Chondrocyte (in vitro differentiated cells): Measurements from ENCODE around the gene SIX3. TPM values are rescaled to one million over a fixed set of nuclear protein-coding genes. Genes with fewer than 3 reads are reported as not detected.

Experiments
- DNase-seq: peaks from one replicate; pipeline ENCODE4 v3.0.0; 2021; ENCODE audit warnings: mixed read lengths, low spot score
- H3K27ac Mint-ChIP-seq: one replicate; pipeline ENCODE4 v1.8.0; 2021; ENCODE audit warnings: mild to moderate bottlenecking, moderate library complexity, mixed read lengths; ENCODE audit not compliant: unreplicated experiment
- H3K27me3 Mint-ChIP-seq: 2 replicates; pipeline ENCODE4 v1.8.0; 2021; ENCODE audit warnings: low read depth, mixed read lengths
- H3K36me3 Mint-ChIP-seq: 2 replicates; pipeline ENCODE4 v1.8.0; 2021; ENCODE audit warnings: low read depth, mixed read lengths
- H3K4me1 Mint-ChIP-seq: 2 replicates; pipeline ENCODE4 v1.8.0; 2021; ENCODE audit warnings: low read depth, mild to moderate bottlenecking, mixed read lengths
- H3K4me3 Mint-ChIP-seq: one replicate; pipeline ENCODE4 v1.8.0; 2021; ENCODE audit warnings: mild to moderate bottlenecking, moderate library complexity, mixed read lengths; ENCODE audit not compliant: unreplicated experiment
- H3K9me3 Mint-ChIP-seq: 2 replicates; pipeline ENCODE4 v1.8.0; 2021; ENCODE audit warnings: low read depth, mixed read lengths
- CTCF ChIP-seq: fragments of 200-600 bp; sonication (generic); IDR thresholded peaks from 2 replicates; pipeline ENCODE4 v1.5.0; 2021; ENCODE audit warnings: antibody characterized with exemption, mild to moderate bottlenecking, moderate library complexity
- total RNA-seq: library from RNA; stranded (reverse); gene quantifications from 3 replicates; pipeline ENCODE4 v1.2.1, GENCODE V29; 2021

Gene SIX3
- total RNA-seq, 1 donor from 2014 or later: not detected

- H3K9me3 Mint-ChIP-seq: no peaks in the 10 kb centered on the region
- no peaks in the 10 kb centered on the region for H3K36me3 Mint-ChIP-seq
- DNase-seq: no peak
- H3K27me3 Mint-ChIP-seq: peaks cover 39% of the 10 kb centered on the region
- peaks cover 26% of the 10 kb centered on the region for H3K4me1 Mint-ChIP-seq
- TF ChIP-seq CTCF: peak; percentile 97
- H3K27ac Mint-ChIP-seq: no peak overlapping the region
- peak overlapping the region; percentile 73 for H3K4me3 Mint-ChIP-seq
These were observed 14.3 kb downstream of the SIX3 start for GRCh38 chr2:44955593-44956392.

DNA sequence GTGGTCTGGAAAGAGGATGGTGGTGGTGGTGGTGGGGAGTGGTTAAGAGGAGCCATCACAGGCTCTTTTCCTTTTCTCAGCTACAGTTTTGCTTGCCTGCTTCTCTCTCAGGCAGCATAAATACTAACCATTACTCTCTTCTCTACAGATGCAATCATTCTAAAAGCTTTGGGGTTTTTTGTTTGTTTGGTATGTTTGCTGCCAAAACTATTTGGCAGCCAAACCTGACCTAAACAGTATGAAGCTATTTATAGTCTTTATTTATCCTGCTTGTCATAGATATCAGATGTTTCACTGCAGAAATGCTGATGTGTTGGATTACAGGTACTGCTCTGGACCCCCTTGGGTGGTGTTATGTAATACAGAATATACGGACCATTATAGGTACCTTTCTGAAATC, 15.3 kb downstream of the SIX3 start:
- H3K4me3 Mint-ChIP-seq: no peak overlapping the region
- peaks cover 32% of the 10 kb centered on the region for H3K27me3 Mint-ChIP-seq
- peaks cover 26% of the 10 kb centered on the region for H3K4me1 Mint-ChIP-seq
- TF ChIP-seq CTCF: no peak
- H3K27ac Mint-ChIP-seq: no peak overlapping the region
- no peak for DNase-seq
- H3K9me3 Mint-ChIP-seq: no peaks in the 10 kb centered on the region
- H3K36me3 Mint-ChIP-seq: no peaks in the 10 kb centered on the region

DNA sequence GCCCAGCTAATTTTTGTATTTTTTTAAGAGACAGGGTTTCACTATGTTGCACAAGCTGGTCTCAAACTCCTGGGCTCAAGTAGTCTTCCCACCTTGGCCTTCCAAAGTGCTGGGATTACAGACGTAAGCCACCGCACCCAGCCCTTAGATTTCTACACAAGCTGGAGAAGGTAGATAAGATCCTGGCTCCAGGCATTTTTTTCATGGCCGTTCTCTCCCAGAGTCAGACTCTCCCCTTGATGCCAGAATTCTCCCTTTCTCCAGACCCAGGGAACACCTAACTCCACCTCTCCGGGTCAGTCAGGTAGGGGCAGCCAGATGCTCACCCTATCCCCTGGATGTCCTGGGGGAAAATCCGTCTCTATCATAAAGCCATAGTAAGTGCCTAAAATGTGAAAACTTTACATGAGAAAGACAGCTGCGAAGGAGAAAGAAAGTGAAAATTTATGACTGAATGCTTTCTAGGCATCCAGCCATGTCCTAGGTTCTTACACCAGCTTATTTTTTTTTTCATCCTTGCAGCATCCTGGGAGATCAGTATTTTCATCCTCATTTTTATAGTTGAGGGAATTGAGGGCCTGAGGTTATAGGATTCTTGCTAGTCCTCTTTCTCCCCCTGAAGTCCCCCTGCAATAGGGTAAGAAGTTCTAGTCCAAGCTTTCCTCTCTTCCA, 16.3 kb downstream of the SIX3 start:
- DNase-seq: no peak
- Mint-ChIP-seq H3K27ac (no peak overlapping the region), H3K27me3 (peaks cover 30% of the 10 kb centered on the region)

DNA sequence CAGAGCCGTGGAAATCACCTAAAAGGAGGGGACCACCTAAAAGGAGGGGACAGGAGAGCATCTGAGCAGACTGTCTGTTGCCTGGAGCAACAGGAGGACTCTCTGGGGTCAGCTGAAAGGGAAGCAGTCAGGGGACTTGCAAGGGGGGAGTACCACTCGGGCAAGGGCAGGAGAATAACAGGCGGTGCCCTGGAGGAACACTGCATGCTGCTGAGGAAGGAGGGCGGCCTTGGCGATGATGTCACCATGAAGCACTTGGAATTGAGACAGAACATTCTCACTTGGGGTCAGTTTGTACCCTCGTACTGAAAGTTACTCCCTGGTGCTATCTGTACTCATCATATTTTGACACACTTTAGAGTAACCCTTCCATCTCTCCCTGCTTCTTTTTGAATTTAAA, 18.4 kb downstream of the SIX3 start:
- H3K9me3 Mint-ChIP-seq: no peaks in the 10 kb centered on the region
- no peak for DNase-seq
- peaks cover 12% of the 10 kb centered on the region for H3K27me3 Mint-ChIP-seq
- H3K4me1 Mint-ChIP-seq: peaks cover 15% of the 10 kb centered on the region
- H3K27ac Mint-ChIP-seq: no peak overlapping the region
- no peak overlapping the region for H3K4me3 Mint-ChIP-seq
- TF ChIP-seq CTCF: no peak
- no peaks in the 10 kb centered on the region for H3K36me3 Mint-ChIP-seq

More for the DNA sequence above, 16.3 kb downstream of the SIX3 start:
- no peaks in the 10 kb centered on the region for H3K9me3 Mint-ChIP-seq
- H3K4me3 Mint-ChIP-seq: no peak overlapping the region
- H3K36me3 Mint-ChIP-seq: no peaks in the 10 kb centered on the region
- peaks cover 21% of the 10 kb centered on the region for H3K4me1 Mint-ChIP-seq
- no peak for TF ChIP-seq CTCF

GRCh38 chr2:44960871-44961270, 19.4 kb downstream of the SIX3 start:
- no peaks in the 10 kb centered on the region for H3K9me3 Mint-ChIP-seq
- H3K27ac Mint-ChIP-seq: no peak overlapping the region
- H3K4me1 Mint-ChIP-seq: peaks cover 6% of the 10 kb centered on the region
- peaks cover 6% of the 10 kb centered on the region for H3K27me3 Mint-ChIP-seq
- no peak for TF ChIP-seq CTCF
- H3K4me3 Mint-ChIP-seq: no peak overlapping the region
- no peaks in the 10 kb centered on the region for H3K36me3 Mint-ChIP-seq
- DNase-seq: peak; percentile 42
